Keratinocyte (primary cell): ENCODE data around the gene TBX21. TPM values are rescaled to one million over a fixed set of nuclear protein-coding genes. Genes with fewer than 3 reads are reported as not detected.
"Not testable (repeated sequence)": the region's sequence is repeated elsewhere in the genome, so short reads cannot be mapped to it uniquely, and the experiment has no call there.

Source experiments
- DNase-seq: peaks from one replicate; pipeline ENCODE4 v3.0.0-alpha.2; 2011; ENCODE audit warnings: low read depth, missing footprints, low spot score
- FAIRE-seq: peaks from 2 replicates; lab custom pipeline; 2011; peaks lifted over from hg19 to GRCh38; lab: Jason Lieb, UNC
- H2AFZ ChIP-seq: 2 replicates; pipeline ENCODE4 v1.6.0; 2012; ENCODE audit warnings: low read length, control low read depth, inconsistent platforms; ENCODE audit not compliant: control insufficient read depth
- H3K27ac ChIP-seq: 2 replicates; pipeline ENCODE4 v1.5.1; 2011; ENCODE audit warnings: low read length; ENCODE audit not compliant: control insufficient read depth, insufficient read depth
- H3K27me3 ChIP-seq: 3 replicates; pipeline ENCODE4 v1.6.0; 2011; ENCODE audit warnings: low read length; ENCODE audit not compliant: control insufficient read depth, insufficient read depth; ENCODE audit errors: extremely low read depth
- H3K36me3 ChIP-seq, 2 experiments: 2 replicates in 1 of 2; 3 replicates in 1 of 2; pipeline ENCODE4 v1.5.1; 2011; ENCODE audit warnings: low read length in 2 of 2, mild to moderate bottlenecking in 1 of 2; ENCODE audit not compliant: control insufficient read depth in 2 of 2, insufficient read depth in 2 of 2; ENCODE audit errors: extremely low read depth in 1 of 2
- H3K4me1 ChIP-seq: 3 replicates; pipeline ENCODE4 v1.5.1; 2011; ENCODE audit warnings: low read length; ENCODE audit not compliant: control insufficient read depth, insufficient read depth; ENCODE audit errors: extremely low read depth
- H3K4me2 ChIP-seq: 3 replicates; pipeline ENCODE4 v1.6.0; 2011; ENCODE audit warnings: low read depth, low read length; ENCODE audit not compliant: control insufficient read depth, insufficient read depth; ENCODE audit errors: extremely low read depth
- H3K4me3 ChIP-seq, 3 experiments: fragments of 200-600 bp in 1 of 3; sonication (generic) in 1 of 3; 2 replicates in 2 of 3; 3 replicates in 1 of 3; pipeline ENCODE4 v1.5.1; 2011 to 2016; ENCODE audit warnings: low read length in 3 of 3, mild to moderate bottlenecking in 3 of 3, control low read depth in 2 of 3, inconsistent platforms in 1 of 3, low read depth in 1 of 3, mixed read lengths in 1 of 3, mixed run types in 1 of 3, moderate library complexity in 1 of 3; ENCODE audit not compliant: control insufficient read depth in 2 of 3, insufficient read depth in 2 of 3; ENCODE audit errors: extremely low read depth in 1 of 3
- H3K79me2 ChIP-seq: 2 replicates; pipeline ENCODE4 v1.6.0; 2012; ENCODE audit warnings: low read length; ENCODE audit not compliant: control insufficient read depth, insufficient read depth
- H3K9ac ChIP-seq: 3 replicates; pipeline ENCODE4 v1.6.0; 2011; ENCODE audit warnings: low read length; ENCODE audit not compliant: control insufficient read depth, insufficient read depth; ENCODE audit errors: extremely low read depth
- H3K9me1 ChIP-seq: 3 replicates; pipeline ENCODE4 v1.6.0; 2011; ENCODE audit warnings: low read length; ENCODE audit not compliant: control insufficient read depth, insufficient read depth; ENCODE audit errors: extremely low read depth
- H3K9me3 ChIP-seq: 2 replicates; pipeline ENCODE4 v1.5.1; 2012; ENCODE audit warnings: low read depth, low read length; ENCODE audit not compliant: control insufficient read depth
- H4K20me1 ChIP-seq: 3 replicates; pipeline ENCODE4 v1.6.0; 2011; ENCODE audit warnings: low read length; ENCODE audit not compliant: control insufficient read depth, insufficient read depth; ENCODE audit errors: extremely low read depth
- EZH2 ChIP-seq: IDR thresholded peaks from one replicate; pipeline ENCODE4 v1.6.1; 2012; ENCODE audit warnings: inconsistent platforms, mild to moderate bottlenecking, low read length, moderate library complexity
- dilution Hi-C: fragments of 300-500 bp; cut with MboI; formaldehyde crosslinking; loops from one replicate; pipeline ENCODE4 v1.7.0; 2020; ENCODE audit warnings: low sequenced_read_pairs; ENCODE audit not compliant: extremely low pct_ligation_motif_present
- polyA plus RNA-seq, 5 experiments: library from polyadenylated mRNA; depleted of rRNA in 3 of 5; stranded (reverse) in 3 of 5; stranded (forward) in 1 of 5; unstranded in 1 of 5; fragments of >200 nt; gene quantifications; 1 replicate in 1 of 5; 2 replicates in 3 of 5; 3 replicates in 1 of 5; pipeline versions ENCODE4 v1.2.1 to v1.2.3, GENCODE V29; 2011 to 2012; ENCODE audit warnings: missing spikeins in 2 of 5, low read depth in 1 of 5, low replicate concordance in 1 of 5
- TF ChIP-seq, protein P1 (sequence below), 3 experiments: IDR thresholded peaks in 1 of 3; conservative IDR thresholded peaks in 1 of 3; optimal IDR thresholded peaks in 1 of 3; 2 replicates in 2 of 3; 3 replicates in 1 of 3; pipeline versions ENCODE3 to v1.5.1; 2011; ENCODE audit warnings: low read length in 3 of 3, mild to moderate bottlenecking in 3 of 3, moderate library complexity in 2 of 3, control low read depth in 1 of 3, inconsistent platforms in 1 of 3; ENCODE audit not compliant: insufficient read depth in 2 of 3; ENCODE audit errors: extremely low read depth in 1 of 3

TBX21 gene
- polyA plus RNA-seq, 1 donor (not counting 4 experiments of a cell fraction or from before 2014, with no cell fraction given): not detected

GRCh38 chr17:47739150-47739549 lies 6.1 kb downstream of the TBX21 start:
- Histone ChIP-seq H4K20me1 (no peaks in the 10 kb centered on the region), H3K27ac (no peak overlapping the region), H3K9me3 (no peaks in the 10 kb centered on the region), H3K4me1 (no peaks in the 10 kb centered on the region), H3K4me2 (no peak overlapping the region), H2AFZ (no peak overlapping the region), H3K9me1 (no peaks in the 10 kb centered on the region), H3K36me3 (no peaks in the 10 kb centered on the region), H3K4me3 (no peak overlapping the region), H3K27me3 (peaks cover 49% of the 10 kb centered on the region), H3K79me2 (no peaks in the 10 kb centered on the region), H3K9ac (no peak overlapping the region)
- FAIRE-seq (no peak), DNase-seq (no peak)
- no peak for TF ChIP-seq EZH2
- TF ChIP-seq, protein P1, sequence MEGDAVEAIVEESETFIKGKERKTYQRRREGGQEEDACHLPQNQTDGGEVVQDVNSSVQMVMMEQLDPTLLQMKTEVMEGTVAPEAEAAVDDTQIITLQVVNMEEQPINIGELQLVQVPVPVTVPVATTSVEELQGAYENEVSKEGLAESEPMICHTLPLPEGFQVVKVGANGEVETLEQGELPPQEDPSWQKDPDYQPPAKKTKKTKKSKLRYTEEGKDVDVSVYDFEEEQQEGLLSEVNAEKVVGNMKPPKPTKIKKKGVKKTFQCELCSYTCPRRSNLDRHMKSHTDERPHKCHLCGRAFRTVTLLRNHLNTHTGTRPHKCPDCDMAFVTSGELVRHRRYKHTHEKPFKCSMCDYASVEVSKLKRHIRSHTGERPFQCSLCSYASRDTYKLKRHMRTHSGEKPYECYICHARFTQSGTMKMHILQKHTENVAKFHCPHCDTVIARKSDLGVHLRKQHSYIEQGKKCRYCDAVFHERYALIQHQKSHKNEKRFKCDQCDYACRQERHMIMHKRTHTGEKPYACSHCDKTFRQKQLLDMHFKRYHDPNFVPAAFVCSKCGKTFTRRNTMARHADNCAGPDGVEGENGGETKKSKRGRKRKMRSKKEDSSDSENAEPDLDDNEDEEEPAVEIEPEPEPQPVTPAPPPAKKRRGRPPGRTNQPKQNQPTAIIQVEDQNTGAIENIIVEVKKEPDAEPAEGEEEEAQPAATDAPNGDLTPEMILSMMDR (optimal IDR thresholded peaks at IDR 0.05 in 1 of 3, IDR thresholded peaks at IDR 0.05 in 1 of 3, conservative IDR thresholded peaks at IDR 0.05 in 1 of 3; ENCODE audit: extremely low read depth in 1 of 3, insufficient read depth in 2 of 3, low read length in 3 of 3): no peak
- dilution Hi-C loops: no loop called here

GRCh38 chr17:47739945-47740344 lies 6.9 kb downstream of the TBX21 start:
- H3K79me2 ChIP-seq, H3K9ac ChIP-seq, H3K9me3 ChIP-seq, DNase-seq, H3K4me2 ChIP-seq, H3K4me3 ChIP-seq, H3K9me1 ChIP-seq, H4K20me1 ChIP-seq, H3K36me3 ChIP-seq, H3K27ac ChIP-seq, H2AFZ ChIP-seq, dilution Hi-C loops, H3K4me1 ChIP-seq, FAIRE-seq: not testable (repeated sequence)
- H3K27me3 ChIP-seq: peaks cover 49% of the 10 kb centered on the region

GRCh38 chr17:47741109-47741792 lies 8.2 kb downstream of the TBX21 start:
- Histone ChIP-seq H3K36me3 (no peaks in the 10 kb centered on the region), H3K4me3 (no peak overlapping the region), H3K79me2 (no peaks in the 10 kb centered on the region), H3K9me3 (no peaks in the 10 kb centered on the region), H4K20me1 (no peaks in the 10 kb centered on the region), H3K9ac (no peak overlapping the region), H3K4me2 (no peak overlapping the region), H3K9me1 (no peaks in the 10 kb centered on the region), H3K27me3 (peaks cover 52% of the 10 kb centered on the region), H2AFZ (no peak overlapping the region), H3K27ac (no peak overlapping the region), H3K4me1 (no peaks in the 10 kb centered on the region)
- TF ChIP-seq EZH2: no peak
- TF ChIP-seq, protein P1 (optimal IDR thresholded peaks at IDR 0.05 in 1 of 3, IDR thresholded peaks at IDR 0.05 in 1 of 3, conservative IDR thresholded peaks at IDR 0.05 in 1 of 3; ENCODE audit: extremely low read depth in 1 of 3, insufficient read depth in 2 of 3, low read length in 3 of 3): no peak
- FAIRE-seq (no peak), DNase-seq (no peak)
- dilution Hi-C loops: no loop called here
